Measurements from ENCODE around the gene CSNK1G2. TPM values are rescaled to one million over a fixed set of nuclear protein-coding genes. Genes with fewer than 3 reads are reported as not detected.
A peak's percentile ranks its signal among the peaks of the same experiment; 100 is the strongest.

The CSNK1G2 gene
- polyA plus RNA-seq, 1 experiment: 22.9 TPM

DNA sequence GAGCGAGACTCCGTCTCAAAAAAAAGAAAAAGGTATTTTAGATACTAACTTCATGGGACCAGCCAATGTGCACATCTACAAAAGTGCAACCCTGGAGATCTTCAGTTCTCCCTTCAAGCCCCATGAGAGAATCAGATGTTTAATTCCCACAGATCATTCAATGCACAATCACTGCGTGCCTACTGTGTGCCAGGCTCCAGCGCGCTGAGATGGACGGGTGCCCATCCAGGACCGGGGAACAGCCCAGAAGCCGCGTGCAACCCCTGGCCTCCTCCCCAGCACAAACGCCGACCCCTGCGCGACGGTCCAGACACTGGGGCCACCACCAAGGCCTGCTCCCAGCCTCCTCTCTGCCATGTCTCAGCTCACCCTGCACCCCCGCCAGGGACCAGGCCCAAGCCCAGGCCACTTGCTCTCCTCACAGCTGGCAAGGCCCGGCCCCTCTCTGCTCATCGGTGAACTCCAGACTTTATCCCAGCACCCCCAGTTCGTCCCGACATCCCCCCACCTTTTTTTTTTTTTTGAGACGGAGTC lies 69.2 kb downstream of the CSNK1G2 start:
- TF ChIP-seq, protein P1, sequence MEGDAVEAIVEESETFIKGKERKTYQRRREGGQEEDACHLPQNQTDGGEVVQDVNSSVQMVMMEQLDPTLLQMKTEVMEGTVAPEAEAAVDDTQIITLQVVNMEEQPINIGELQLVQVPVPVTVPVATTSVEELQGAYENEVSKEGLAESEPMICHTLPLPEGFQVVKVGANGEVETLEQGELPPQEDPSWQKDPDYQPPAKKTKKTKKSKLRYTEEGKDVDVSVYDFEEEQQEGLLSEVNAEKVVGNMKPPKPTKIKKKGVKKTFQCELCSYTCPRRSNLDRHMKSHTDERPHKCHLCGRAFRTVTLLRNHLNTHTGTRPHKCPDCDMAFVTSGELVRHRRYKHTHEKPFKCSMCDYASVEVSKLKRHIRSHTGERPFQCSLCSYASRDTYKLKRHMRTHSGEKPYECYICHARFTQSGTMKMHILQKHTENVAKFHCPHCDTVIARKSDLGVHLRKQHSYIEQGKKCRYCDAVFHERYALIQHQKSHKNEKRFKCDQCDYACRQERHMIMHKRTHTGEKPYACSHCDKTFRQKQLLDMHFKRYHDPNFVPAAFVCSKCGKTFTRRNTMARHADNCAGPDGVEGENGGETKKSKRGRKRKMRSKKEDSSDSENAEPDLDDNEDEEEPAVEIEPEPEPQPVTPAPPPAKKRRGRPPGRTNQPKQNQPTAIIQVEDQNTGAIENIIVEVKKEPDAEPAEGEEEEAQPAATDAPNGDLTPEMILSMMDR (IDR thresholded peaks at IDR 0.05; ENCODE audit: low read depth, low read length): no peak
- no peaks in the 10 kb centered on the region for H3K27me3 ChIP-seq (ENCODE audit: control insufficient read depth, insufficient read depth, low read length)
- CTCF ChIA-PET: no interaction called here
- no peak for DNase-seq (ENCODE audit: low read depth, low spot score)
- POLR2A ChIA-PET: no interaction called here
- H3K9me3 ChIP-seq (ENCODE audit: control insufficient read depth, insufficient read depth, low read length): peaks cover 4% of the 10 kb centered on the region; the same call in 1 of the 2 replicates
- H3K4me3 ChIP-seq (ENCODE audit: low read depth, low read length): no peak overlapping the region
- no peak overlapping the region for H3K27ac ChIP-seq (ENCODE audit: low read depth, low read length)

DNA sequence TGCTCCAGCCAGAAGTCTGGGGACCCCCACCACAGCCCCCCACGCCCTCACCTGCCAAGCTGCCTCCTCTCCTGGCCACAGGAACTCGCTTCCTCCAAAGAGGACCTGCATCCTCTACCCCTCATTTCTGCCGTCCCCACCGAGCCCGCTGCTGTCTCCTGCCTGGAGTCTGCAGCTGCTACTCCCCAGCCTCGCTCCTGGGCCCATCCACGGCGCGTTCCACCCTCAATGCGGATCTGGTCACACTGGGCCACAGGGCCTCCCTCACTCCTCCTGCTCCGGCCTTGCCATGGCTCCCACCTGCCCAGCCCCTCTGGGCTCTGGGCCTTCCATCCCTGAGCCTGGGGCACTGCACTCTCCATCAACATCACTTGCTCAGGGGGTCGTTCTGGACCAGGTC lies 70.2 kb downstream of the CSNK1G2 start:
- no peak for DNase-seq (ENCODE audit: low read depth, low spot score)
- peaks cover 4% of the 10 kb centered on the region; the same call in 1 of the 2 replicates for H3K9me3 ChIP-seq (ENCODE audit: control insufficient read depth, insufficient read depth, low read length)
- H3K27me3 ChIP-seq (ENCODE audit: control insufficient read depth, insufficient read depth, low read length): no peaks in the 10 kb centered on the region
- CTCF ChIA-PET: no interaction called here
- POLR2A ChIA-PET: no interaction called here
- H3K4me3 ChIP-seq (ENCODE audit: low read depth, low read length): no peak overlapping the region
- no peak overlapping the region for H3K27ac ChIP-seq (ENCODE audit: low read depth, low read length)
- TF ChIP-seq, protein P1 (IDR thresholded peaks at IDR 0.05; ENCODE audit: low read depth, low read length): no peak

DNA sequence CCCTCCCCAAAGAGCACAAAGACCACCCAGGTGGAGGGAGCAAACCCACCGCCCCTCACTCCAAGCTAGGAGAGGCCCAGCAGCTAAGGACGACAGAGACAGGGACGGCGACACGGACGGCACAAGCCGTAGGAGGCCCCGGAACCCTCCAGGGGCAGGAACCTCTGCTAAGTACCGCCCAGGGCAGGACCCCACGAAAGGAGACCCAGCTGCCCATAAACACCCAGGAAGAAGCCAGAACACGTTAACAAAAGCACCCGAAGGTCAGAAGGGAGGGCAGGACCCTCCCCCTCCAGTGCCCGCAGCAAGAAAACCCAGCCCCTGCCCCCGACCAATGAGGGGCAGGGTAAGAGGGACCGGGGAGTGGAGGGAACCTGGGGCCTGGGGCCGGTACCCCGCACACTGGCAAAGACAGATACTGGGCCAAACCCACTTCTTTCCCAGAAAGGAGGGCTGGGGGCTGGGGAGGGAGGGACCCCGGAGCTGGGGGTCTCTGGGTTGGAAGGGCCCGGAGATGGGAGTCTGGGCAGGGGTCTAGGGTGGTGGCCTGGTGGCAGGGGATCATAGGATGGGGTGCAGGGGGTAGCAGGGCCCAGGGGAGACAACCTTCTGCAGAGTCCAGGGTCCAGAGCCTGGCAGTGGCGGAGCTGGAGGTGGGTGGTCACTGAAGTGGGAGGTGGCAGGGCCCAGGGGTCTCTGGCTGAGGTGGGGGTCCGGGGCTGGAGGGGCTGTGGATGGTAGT lies 72.1 kb downstream of the CSNK1G2 start:
- TF ChIP-seq, protein P1 (IDR thresholded peaks at IDR 0.05; ENCODE audit: low read depth, low read length): no peak
- Histone ChIP-seq H3K9me3 (ENCODE audit: control insufficient read depth, insufficient read depth, low read length) (peaks cover 4% of the 10 kb centered on the region; the same call in 1 of the 2 replicates), H3K4me3 (ENCODE audit: low read depth, low read length) (peak overlapping the region; percentile 13; the same call in 1 of the 2 replicates), H3K27ac (ENCODE audit: low read depth, low read length) (no peak overlapping the region), H3K27me3 (ENCODE audit: control insufficient read depth, insufficient read depth, low read length) (no peaks in the 10 kb centered on the region)
- ChIA-PET CTCF (no interaction called here), POLR2A (interaction anchor here (0.6 kb wide), 2 partner anchors 13 to 61 kb away, joined by 3 to 7 read pairs; no protein-coding TSS in a partner anchor)
- DNase-seq (ENCODE audit: low read depth, low spot score): no peak

GRCh38 chr19:2013683-2013961 lies 72.7 kb downstream of the CSNK1G2 start:
- DNase-seq (ENCODE audit: low read depth, low spot score): no peak
- no peak overlapping the region for H3K27ac ChIP-seq (ENCODE audit: low read depth, low read length)
- H3K9me3 ChIP-seq (ENCODE audit: control insufficient read depth, insufficient read depth, low read length): peaks cover 4% of the 10 kb centered on the region; the same call in 1 of the 2 replicates
- ChIA-PET CTCF (no interaction called here), POLR2A (interaction anchor here (0.6 kb wide), 1 partner anchor 12 kb away, joined by 7 read pairs; no protein-coding TSS in a partner anchor)
- H3K4me3 ChIP-seq (ENCODE audit: low read depth, low read length): peak overlapping the region; percentile 13; the same call in 1 of the 2 replicates
- TF ChIP-seq, protein P1 (IDR thresholded peaks at IDR 0.05; ENCODE audit: low read depth, low read length): no peak
- no peaks in the 10 kb centered on the region for H3K27me3 ChIP-seq (ENCODE audit: control insufficient read depth, insufficient read depth, low read length)

DNA sequence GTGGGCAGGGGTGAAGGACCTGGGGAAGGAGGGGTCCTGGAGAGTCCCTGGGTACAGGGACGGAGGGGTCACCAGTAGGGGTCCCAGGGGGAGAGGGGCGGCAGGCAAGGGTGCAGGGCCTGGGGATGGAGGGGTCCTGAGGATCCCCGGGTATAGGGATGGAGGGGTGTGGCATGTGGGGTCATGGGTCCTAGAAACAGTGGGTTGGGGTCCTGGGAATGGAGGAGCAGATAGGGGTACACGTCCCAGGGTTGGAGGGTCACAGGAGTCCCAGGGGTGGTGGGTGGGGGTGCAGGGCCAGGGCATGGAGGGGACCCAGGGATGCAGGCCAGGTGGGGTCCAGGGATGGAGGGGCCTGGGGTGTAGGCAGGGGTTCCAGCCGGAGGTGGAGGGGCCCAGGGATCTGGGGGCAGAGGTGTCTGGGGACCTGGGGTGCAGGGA lies 73.2 kb downstream of the CSNK1G2 start:
- CTCF ChIA-PET: no interaction called here
- Histone ChIP-seq H3K27ac (ENCODE audit: low read depth, low read length) (no peak overlapping the region), H3K9me3 (ENCODE audit: control insufficient read depth, insufficient read depth, low read length) (peaks cover 4% of the 10 kb centered on the region; the same call in 1 of the 2 replicates), H3K27me3 (ENCODE audit: control insufficient read depth, insufficient read depth, low read length) (no peaks in the 10 kb centered on the region), H3K4me3 (ENCODE audit: low read depth, low read length) (peak overlapping the region; percentile 72)
- DNase-seq (ENCODE audit: low read depth, low spot score): no peak
- TF ChIP-seq, protein P1 (IDR thresholded peaks at IDR 0.05; ENCODE audit: low read depth, low read length): no peak
- POLR2A ChIA-PET: no interaction called here
